Measurements from ENCODE around the gene RAB4A.

Gene RAB4A

GRCh38 chr1:229297746-229298145 lies 26.8 kb downstream of the RAB4A start:
- H3K27ac ChIP-seq: no peak overlapping the region
- TF ChIP-seq ZFX (IDR thresholded peaks at IDR 0.05; ENCODE audit: borderline replicate concordance): no peak
- TF ChIP-seq, protein P1, sequence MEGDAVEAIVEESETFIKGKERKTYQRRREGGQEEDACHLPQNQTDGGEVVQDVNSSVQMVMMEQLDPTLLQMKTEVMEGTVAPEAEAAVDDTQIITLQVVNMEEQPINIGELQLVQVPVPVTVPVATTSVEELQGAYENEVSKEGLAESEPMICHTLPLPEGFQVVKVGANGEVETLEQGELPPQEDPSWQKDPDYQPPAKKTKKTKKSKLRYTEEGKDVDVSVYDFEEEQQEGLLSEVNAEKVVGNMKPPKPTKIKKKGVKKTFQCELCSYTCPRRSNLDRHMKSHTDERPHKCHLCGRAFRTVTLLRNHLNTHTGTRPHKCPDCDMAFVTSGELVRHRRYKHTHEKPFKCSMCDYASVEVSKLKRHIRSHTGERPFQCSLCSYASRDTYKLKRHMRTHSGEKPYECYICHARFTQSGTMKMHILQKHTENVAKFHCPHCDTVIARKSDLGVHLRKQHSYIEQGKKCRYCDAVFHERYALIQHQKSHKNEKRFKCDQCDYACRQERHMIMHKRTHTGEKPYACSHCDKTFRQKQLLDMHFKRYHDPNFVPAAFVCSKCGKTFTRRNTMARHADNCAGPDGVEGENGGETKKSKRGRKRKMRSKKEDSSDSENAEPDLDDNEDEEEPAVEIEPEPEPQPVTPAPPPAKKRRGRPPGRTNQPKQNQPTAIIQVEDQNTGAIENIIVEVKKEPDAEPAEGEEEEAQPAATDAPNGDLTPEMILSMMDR (IDR thresholded peaks at IDR 0.05): no peak

GRCh38 chr1:229298420-229298819 lies 27.5 kb downstream of the RAB4A start:
- no peak overlapping the region for H3K27ac ChIP-seq
- no peak for TF ChIP-seq ZFX (IDR thresholded peaks at IDR 0.05; ENCODE audit: borderline replicate concordance)
- TF ChIP-seq, protein P1 (IDR thresholded peaks at IDR 0.05): no peak

GRCh38 chr1:229298887-229299503 lies 28.1 kb downstream of the RAB4A start:
- no peak for TF ChIP-seq ZFX (IDR thresholded peaks at IDR 0.05; ENCODE audit: borderline replicate concordance)
- TF ChIP-seq, protein P1 (IDR thresholded peaks at IDR 0.05): no peak
- no peak overlapping the region for H3K27ac ChIP-seq

DNA sequence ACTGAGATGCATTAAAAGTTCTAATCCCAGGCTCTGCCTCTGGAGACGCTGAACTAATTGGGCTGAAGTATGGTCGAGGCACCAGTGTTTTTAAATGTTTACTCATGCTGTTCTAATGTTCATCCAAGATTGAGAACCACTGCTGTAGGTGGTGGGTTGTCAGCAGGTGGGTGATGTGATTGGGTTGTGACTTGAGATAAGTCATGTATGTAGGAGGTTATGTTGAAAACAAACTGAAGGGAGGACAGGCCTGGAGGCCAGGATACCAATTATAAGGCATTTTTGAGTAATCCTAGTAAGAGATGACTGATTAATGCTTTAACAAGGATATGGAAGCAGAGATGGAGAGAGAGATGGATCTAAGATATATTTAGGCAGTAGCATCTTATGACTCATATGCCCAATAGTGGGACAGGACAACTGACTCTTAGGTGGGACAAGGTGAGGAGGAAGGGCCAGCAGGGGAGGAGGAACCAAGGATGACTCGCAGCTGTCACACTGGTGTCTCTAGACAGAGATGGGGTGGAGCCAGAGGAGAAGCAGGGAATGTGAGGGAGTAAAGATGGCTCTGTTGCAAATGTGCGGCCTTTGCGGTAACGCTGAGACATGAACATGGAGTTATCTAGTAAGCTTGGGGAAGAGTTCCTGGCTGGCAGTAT lies 29.3 kb downstream of the RAB4A start:
- no peak for TF ChIP-seq ZFX (IDR thresholded peaks at IDR 0.05; ENCODE audit: borderline replicate concordance)
- TF ChIP-seq, protein P1 (IDR thresholded peaks at IDR 0.05): no peak
- no peak overlapping the region for H3K27ac ChIP-seq

DNA sequence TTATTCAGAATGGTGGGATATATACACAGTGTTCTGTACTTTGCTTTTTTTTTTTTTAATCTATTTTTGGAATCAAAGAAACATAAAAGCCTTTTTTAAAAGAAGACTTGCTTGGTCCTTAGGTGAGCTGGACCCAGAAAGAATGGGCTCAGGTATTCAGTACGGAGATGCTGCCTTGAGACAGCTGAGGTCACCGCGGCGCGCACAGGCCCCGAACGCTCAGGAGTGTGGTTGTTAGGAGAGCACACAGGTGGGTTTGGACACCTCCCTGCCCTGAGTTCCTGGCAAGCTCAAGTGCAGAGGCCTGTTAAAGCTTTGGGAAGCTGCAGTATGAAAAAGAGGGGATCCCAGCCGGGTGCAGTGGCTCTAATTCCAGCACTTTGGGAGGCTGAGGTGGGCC lies 31.8 kb downstream of the RAB4A start:
- TF ChIP-seq ZFX (IDR thresholded peaks at IDR 0.05; ENCODE audit: borderline replicate concordance): no peak
- TF ChIP-seq, protein P1 (IDR thresholded peaks at IDR 0.05): no peak

DNA sequence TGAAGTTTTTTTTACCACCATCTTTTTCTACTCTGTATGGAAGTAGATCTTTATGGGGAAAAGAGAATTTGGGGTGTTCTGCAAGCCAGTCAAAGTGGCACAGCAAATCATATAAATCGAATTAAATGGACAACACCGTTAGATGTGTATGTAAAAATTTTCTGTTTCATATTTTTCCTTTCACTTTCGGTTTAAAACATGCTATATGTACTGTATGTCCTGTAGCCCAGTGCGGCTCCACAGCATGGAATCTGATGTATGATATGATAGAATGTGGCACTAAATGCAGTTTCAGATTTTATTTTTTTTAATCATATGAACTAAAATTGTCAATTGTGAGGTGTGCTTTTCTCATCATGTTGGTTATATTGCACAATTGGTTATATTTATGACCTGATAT lies 32.9 kb downstream of the RAB4A start:
- TF ChIP-seq, protein P1 (IDR thresholded peaks at IDR 0.05): no peak
- no peak for TF ChIP-seq ZFX (IDR thresholded peaks at IDR 0.05; ENCODE audit: borderline replicate concordance)
- no peak overlapping the region for H3K27ac ChIP-seq

More for the DNA sequence above, 31.8 kb downstream of the RAB4A start:
- H3K27ac ChIP-seq: no peak overlapping the region

- TF ChIP-seq, protein P1 (IDR thresholded peaks at IDR 0.05): no peak
- no peak for TF ChIP-seq ZFX (IDR thresholded peaks at IDR 0.05; ENCODE audit: borderline replicate concordance)
- no peak overlapping the region for H3K27ac ChIP-seq
Observed at GRCh38 chr1:229305392-229305791, 34.5 kb downstream of the RAB4A start.
